Mesothelial cell of epicardium (in vitro differentiated cells): ENCODE measurements around the gene NENF. TPM values are rescaled to one million over a fixed set of nuclear protein-coding genes. Genes with fewer than 3 reads are reported as not detected.

ENCODE experiments used
- DNase-seq, 2 experiments: peaks; one replicate each; pipeline ENCODE4 v3.0.0; 2021; ENCODE audit warnings: low spot score in 2 of 2; ENCODE audit not compliant: unreplicated experiment in 2 of 2
- H3K27ac Mint-ChIP-seq: 2 replicates; pipeline ENCODE4 v1.8.0; 2021; ENCODE audit warnings: mixed read lengths
- H3K27me3 Mint-ChIP-seq: 2 replicates; pipeline ENCODE4 v1.8.0; 2021; ENCODE audit warnings: low read depth, mixed read lengths
- H3K36me3 Mint-ChIP-seq: 2 replicates; pipeline ENCODE4 v1.8.0; 2021; ENCODE audit warnings: mixed read lengths
- H3K4me1 Mint-ChIP-seq: 2 replicates; pipeline ENCODE4 v1.8.0; 2021; ENCODE audit warnings: mixed read lengths
- H3K4me3 Mint-ChIP-seq: 2 replicates; pipeline ENCODE4 v1.8.0; 2021; ENCODE audit warnings: mild to moderate bottlenecking, moderate library complexity, mixed read lengths
- H3K9me3 Mint-ChIP-seq: 2 replicates; pipeline ENCODE4 v1.8.0; 2021; ENCODE audit warnings: mixed read lengths
- CTCF ChIP-seq: fragments of 200-600 bp; sonication (generic); IDR thresholded peaks from one replicate; pipeline ENCODE4 v1.5.0; 2021; ENCODE audit warnings: antibody characterized with exemption; ENCODE audit not compliant: unreplicated experiment
- total RNA-seq: library from RNA; stranded (reverse); gene quantifications from 3 replicates; pipeline ENCODE4 v1.2.1, GENCODE V29; 2021

Gene NENF
- total RNA-seq, 1 donor from 2014 or later: 39.3 TPM

- H3K4me1 Mint-ChIP-seq: no peaks in the 10 kb centered on the region
- no peak overlapping the region for H3K4me3 Mint-ChIP-seq
- no peaks in the 10 kb centered on the region for H3K9me3 Mint-ChIP-seq
- TF ChIP-seq CTCF: no peak
- DNase-seq: no peak
- no peak overlapping the region for H3K27ac Mint-ChIP-seq
- H3K27me3 Mint-ChIP-seq: no peaks in the 10 kb centered on the region
- H3K36me3 Mint-ChIP-seq: peaks cover 7% of the 10 kb centered on the region
Observed at GRCh38 chr1:212442408-212442807, 9.7 kb downstream of the NENF start.

GRCh38 chr1:212446333-212446732 lies 13.6 kb downstream of the NENF start:
- no peaks in the 10 kb centered on the region for H3K27me3 Mint-ChIP-seq
- no peak overlapping the region for H3K4me3 Mint-ChIP-seq
- TF ChIP-seq CTCF: no peak
- peaks cover 7% of the 10 kb centered on the region for H3K36me3 Mint-ChIP-seq
- no peak for DNase-seq
- H3K27ac Mint-ChIP-seq: no peak overlapping the region
- H3K4me1 Mint-ChIP-seq: no peaks in the 10 kb centered on the region
- no peaks in the 10 kb centered on the region for H3K9me3 Mint-ChIP-seq

GRCh38 chr1:212447478-212447877 lies 14.8 kb downstream of the NENF start:
- Mint-ChIP-seq H3K4me3 (no peak overlapping the region), H3K36me3 (peaks cover 7% of the 10 kb centered on the region), H3K27me3 (no peaks in the 10 kb centered on the region), H3K9me3 (no peaks in the 10 kb centered on the region), H3K4me1 (no peaks in the 10 kb centered on the region), H3K27ac (no peak overlapping the region)
- DNase-seq: no peak
- TF ChIP-seq CTCF: no peak

- no peaks in the 10 kb centered on the region for H3K27me3 Mint-ChIP-seq
- H3K36me3 Mint-ChIP-seq: peaks cover 3% of the 10 kb centered on the region
- H3K27ac Mint-ChIP-seq: no peak overlapping the region
- no peak for DNase-seq
- TF ChIP-seq CTCF: no peak
- no peaks in the 10 kb centered on the region for H3K4me1 Mint-ChIP-seq
- no peaks in the 10 kb centered on the region for H3K9me3 Mint-ChIP-seq
- H3K4me3 Mint-ChIP-seq: no peak overlapping the region
Observed at GRCh38 chr1:212450331-212450881, 17.7 kb downstream of the NENF start.

GRCh38 chr1:212451416-212452322 lies 18.9 kb downstream of the NENF start:
- H3K9me3 Mint-ChIP-seq: no peaks in the 10 kb centered on the region
- H3K4me3 Mint-ChIP-seq: no peak overlapping the region
- no peaks in the 10 kb centered on the region for H3K27me3 Mint-ChIP-seq
- DNase-seq: no peak
- no peaks in the 10 kb centered on the region for H3K4me1 Mint-ChIP-seq
- no peak for TF ChIP-seq CTCF
- no peaks in the 10 kb centered on the region for H3K36me3 Mint-ChIP-seq
- no peak overlapping the region for H3K27ac Mint-ChIP-seq
